Urinary bladder (tissue), 4 donors: Measurements from ENCODE around the gene DDTL. TPM values are rescaled to one million over a fixed set of nuclear protein-coding genes. Genes with fewer than 3 reads are reported as not detected.
"Not testable (repeated sequence)": the region's sequence is repeated elsewhere in the genome, so short reads cannot be mapped to it uniquely, and the experiment has no call there.

Experiments used
- DNase-seq: peaks from one replicate; pipeline ENCODE4 v3.0.0-alpha.2; 2015; ENCODE audit errors: extremely low spot score
- H3K27ac ChIP-seq: one replicate; pipeline ENCODE4 v1.5.1; 2013; ENCODE audit warnings: low read depth, mild to moderate bottlenecking, moderate library complexity
- H3K36me3 ChIP-seq: one replicate; pipeline ENCODE4 v1.6.1; 2013; ENCODE audit warnings: mild to moderate bottlenecking, moderate library complexity; ENCODE audit not compliant: insufficient read depth
- H3K4me1 ChIP-seq: one replicate; pipeline ENCODE4 v1.6.1; 2013; ENCODE audit warnings: mild to moderate bottlenecking, moderate library complexity; ENCODE audit not compliant: insufficient read depth
- H3K4me3 ChIP-seq: one replicate; pipeline ENCODE4 v1.5.1; 2013; ENCODE audit warnings: low read depth, low read length
- WGBS: extraction: QIAGEN DNeasy Blood & Tissue Kit; methylation state at CpG from one replicate; pipeline ENCODE4 v1.1.7; 2013; 5-methylcytosine and 5-hydroxymethylcytosine counted together
- polyA plus RNA-seq: library from polyadenylated mRNA; stranded (reverse); fragments of 200-250 nt; gene quantifications from one replicate; pipeline ENCODE4 v1.2.3, GENCODE V29; 2013
- total RNA-seq: library from RNA; depleted of rRNA; stranded (reverse); fragments of >200 nt; gene quantifications from one replicate; pipeline ENCODE4 v1.2.3, GENCODE V29; 2014
- donor health status: healthy with polysubstance abuse.
- donor health status: healthy.

Gene DDTL
- total RNA-seq = 3.0 TPM
- 6.3 TPM for polyA plus RNA-seq

DNA sequence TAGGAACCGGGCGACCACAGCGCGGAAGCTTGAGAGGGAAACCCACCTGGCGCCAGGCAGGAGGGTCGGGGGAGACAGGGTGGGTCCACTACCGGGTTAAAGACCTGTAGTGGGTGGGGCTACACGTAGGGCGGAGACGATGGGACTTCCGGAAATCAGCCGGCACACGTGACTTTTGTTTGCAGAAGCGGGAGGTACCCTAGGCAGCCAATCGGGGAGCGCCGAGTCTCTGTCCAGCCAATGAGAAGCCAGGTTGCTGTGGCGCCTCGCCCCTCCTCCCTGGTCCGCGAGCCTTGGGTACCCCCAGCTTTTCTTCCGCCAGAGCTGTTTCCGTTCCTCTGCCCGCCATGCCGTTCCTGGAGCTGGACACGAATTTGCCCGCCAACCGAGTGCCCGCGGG is at the start of gene DDTL:
DDTL (plus strand) TSS at position 321 of the 400 bp plus-strand sequence; CDS start at position 348, 27 bp downstream.
- WGBS = no CpG with 5 or more reads among the region's 30 CpGs
- H3K4me1 ChIP-seq, DNase-seq, H3K27ac ChIP-seq, H3K4me3 ChIP-seq, H3K36me3 ChIP-seq: not testable (repeated sequence)

GRCh38 chr22:23920267-23920611 is 46.4 kb upstream of the DDTL start:
- 89% methylated on average over 1 of the region's 1 CpG for WGBS
- H3K4me1 ChIP-seq, H3K4me3 ChIP-seq, H3K36me3 ChIP-seq, DNase-seq, H3K27ac ChIP-seq: not testable (repeated sequence)

- H3K27ac ChIP-seq, H3K36me3 ChIP-seq, H3K4me1 ChIP-seq, DNase-seq, H3K4me3 ChIP-seq: not testable (repeated sequence)
- 86% methylated on average over 13 of the region's 13 CpGs for WGBS
These were observed 45.0 kb upstream of the DDTL start for GRCh38 chr22:23921586-23922201.

DNA sequence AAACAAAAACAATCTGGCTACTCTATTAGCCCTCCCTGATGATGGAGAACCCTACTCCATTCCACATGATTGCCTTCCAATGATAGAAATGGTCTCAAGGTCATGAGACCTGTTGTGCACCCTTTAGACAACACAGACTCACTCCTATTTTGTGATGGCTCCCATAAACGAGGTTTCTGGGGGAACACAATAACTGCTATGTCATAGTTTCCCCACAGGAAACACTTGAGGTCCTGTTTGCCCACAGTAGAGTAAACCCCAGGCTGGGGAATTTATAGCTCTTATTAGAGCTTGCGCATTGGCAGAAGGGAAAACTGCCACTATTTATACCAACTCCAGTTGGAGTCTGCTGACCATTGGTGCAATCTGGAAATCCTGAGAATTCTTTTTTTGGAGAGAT is 43.8 kb upstream of the DDTL start:
- Histone ChIP-seq H3K4me1 (no peaks in the 10 kb centered on the region), H3K36me3 (no peaks in the 10 kb centered on the region), H3K27ac (no peak overlapping the region), H3K4me3 (no peak overlapping the region)
- DNase-seq = no peak
- WGBS = 64% methylated on average over 2 of the region's 2 CpGs

- Histone ChIP-seq H3K27ac (no peak overlapping the region), H3K4me1 (no peaks in the 10 kb centered on the region), H3K4me3 (no peak overlapping the region), H3K36me3 (no peaks in the 10 kb centered on the region)
- WGBS = 89% methylated on average over 6 of the region's 6 CpGs
- no peak for DNase-seq
These were observed 41.6 kb upstream of the DDTL start for GRCh38 chr22:23925020-23925606.

DNA sequence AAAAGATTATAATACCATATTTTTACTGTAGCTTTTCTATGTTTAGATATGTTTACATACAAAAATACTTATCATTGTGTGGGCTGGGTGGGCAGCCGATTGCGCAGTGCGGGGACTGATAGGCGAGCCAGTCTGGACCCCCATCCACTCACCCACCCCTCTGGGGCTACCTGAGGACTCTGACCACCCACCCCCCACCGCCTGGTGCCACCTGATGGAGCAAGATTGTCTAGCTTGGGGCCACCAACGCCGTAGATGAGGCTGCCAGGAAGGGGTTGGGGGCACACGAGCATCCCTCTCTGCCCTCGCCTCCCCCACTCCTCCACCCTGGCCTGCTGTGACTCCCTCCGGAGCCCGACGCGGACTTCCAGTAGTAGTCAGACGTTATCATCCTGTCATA is 40.1 kb upstream of the DDTL start:
- H3K27ac ChIP-seq = no peak overlapping the region
- no peaks in the 10 kb centered on the region for H3K36me3 ChIP-seq
- no peaks in the 10 kb centered on the region for H3K4me1 ChIP-seq
- no peak for DNase-seq
- no peak overlapping the region for H3K4me3 ChIP-seq
- 63% methylated on average over 14 of the region's 14 CpGs for WGBS

GRCh38 chr22:23938328-23939016 is 28.2 kb upstream of the DDTL start:
- Histone ChIP-seq H3K4me3 (no peak overlapping the region), H3K4me1 (no peaks in the 10 kb centered on the region), H3K27ac (no peak overlapping the region), H3K36me3 (no peaks in the 10 kb centered on the region)
- 70% methylated on average over 5 of the region's 5 CpGs for WGBS
- DNase-seq = no peak

DNA sequence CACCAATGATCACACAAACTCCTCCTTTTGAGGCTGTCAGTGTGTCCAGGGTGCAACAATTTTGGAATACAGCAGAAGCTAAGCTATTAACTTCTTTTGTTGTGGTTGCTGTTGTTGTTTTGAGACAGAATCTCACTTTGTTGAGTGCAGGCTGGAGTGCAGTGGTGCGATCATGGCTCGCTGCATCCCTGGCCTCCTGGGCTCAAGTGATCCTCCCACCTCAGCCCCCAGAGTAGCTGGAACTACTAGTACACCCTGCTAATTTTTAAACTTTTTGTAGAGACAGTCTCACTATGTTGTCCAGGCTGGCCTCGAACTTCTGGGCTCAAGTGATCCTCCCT is 27.7 kb upstream of the DDTL start:
- WGBS = 90% methylated on average over 3 of the region's 3 CpGs
- Histone ChIP-seq H3K36me3 (no peaks in the 10 kb centered on the region), H3K27ac (no peak overlapping the region), H3K4me1 (no peaks in the 10 kb centered on the region), H3K4me3 (no peak overlapping the region)
- DNase-seq = no peak

- H3K36me3 ChIP-seq, H3K4me1 ChIP-seq, H3K27ac ChIP-seq, H3K4me3 ChIP-seq, DNase-seq: not testable (repeated sequence)
- WGBS = 43% methylated on average over 3 of the region's 14 CpGs
These were observed 26.5 kb upstream of the DDTL start for GRCh38 chr22:23940166-23940565.

- not testable (repeated sequence) for H3K4me1 ChIP-seq, H3K4me3 ChIP-seq, DNase-seq, H3K36me3 ChIP-seq, H3K27ac ChIP-seq
- WGBS = 75% methylated on average over 3 of the region's 3 CpGs
These were observed 19.3 kb upstream of the DDTL start for GRCh38 chr22:23947391-23947790.

- H3K27ac ChIP-seq, H3K36me3 ChIP-seq, H3K4me3 ChIP-seq, DNase-seq, H3K4me1 ChIP-seq: not testable (repeated sequence)
- 89% methylated on average over 18 of the region's 18 CpGs for WGBS
These were observed 16.9 kb upstream of the DDTL start for GRCh38 chr22:23949764-23950163.

GRCh38 chr22:23951383-23951782 is 15.3 kb upstream of the DDTL start:
- H3K4me3 ChIP-seq, DNase-seq, H3K36me3 ChIP-seq, H3K4me1 ChIP-seq, H3K27ac ChIP-seq: not testable (repeated sequence)
- WGBS = 88% methylated on average over 2 of the region's 2 CpGs

GRCh38 chr22:23952794-23953405 is 13.8 kb upstream of the DDTL start:
- 74% methylated on average over 11 of the region's 11 CpGs for WGBS
- not testable (repeated sequence) for H3K36me3 ChIP-seq, H3K4me3 ChIP-seq, H3K27ac ChIP-seq, H3K4me1 ChIP-seq, DNase-seq

- H3K36me3 ChIP-seq, H3K4me1 ChIP-seq, H3K27ac ChIP-seq, DNase-seq, H3K4me3 ChIP-seq: not testable (repeated sequence)
- 59% methylated on average over 4 of the region's 4 CpGs for WGBS
These were observed 13.2 kb upstream of the DDTL start for GRCh38 chr22:23953485-23953884.
